22Rv1 (cell line): Measurements from ENCODE around the gene SUGCT.

Experiments
- ZFX ChIP-seq: fragments of 450-650 bp; IDR thresholded peaks from 2 replicates; pipeline ENCODE4 v1.6.1; 2017; ENCODE audit warnings: antibody characterized with exemption, borderline replicate concordance
- TF ChIP-seq, protein P1 (sequence below): fragments of 450-650 bp; IDR thresholded peaks from 2 replicates; pipeline ENCODE4 v1.5.1; 2017; ENCODE audit warnings: mild to moderate bottlenecking

- TF ChIP-seq, protein P1, sequence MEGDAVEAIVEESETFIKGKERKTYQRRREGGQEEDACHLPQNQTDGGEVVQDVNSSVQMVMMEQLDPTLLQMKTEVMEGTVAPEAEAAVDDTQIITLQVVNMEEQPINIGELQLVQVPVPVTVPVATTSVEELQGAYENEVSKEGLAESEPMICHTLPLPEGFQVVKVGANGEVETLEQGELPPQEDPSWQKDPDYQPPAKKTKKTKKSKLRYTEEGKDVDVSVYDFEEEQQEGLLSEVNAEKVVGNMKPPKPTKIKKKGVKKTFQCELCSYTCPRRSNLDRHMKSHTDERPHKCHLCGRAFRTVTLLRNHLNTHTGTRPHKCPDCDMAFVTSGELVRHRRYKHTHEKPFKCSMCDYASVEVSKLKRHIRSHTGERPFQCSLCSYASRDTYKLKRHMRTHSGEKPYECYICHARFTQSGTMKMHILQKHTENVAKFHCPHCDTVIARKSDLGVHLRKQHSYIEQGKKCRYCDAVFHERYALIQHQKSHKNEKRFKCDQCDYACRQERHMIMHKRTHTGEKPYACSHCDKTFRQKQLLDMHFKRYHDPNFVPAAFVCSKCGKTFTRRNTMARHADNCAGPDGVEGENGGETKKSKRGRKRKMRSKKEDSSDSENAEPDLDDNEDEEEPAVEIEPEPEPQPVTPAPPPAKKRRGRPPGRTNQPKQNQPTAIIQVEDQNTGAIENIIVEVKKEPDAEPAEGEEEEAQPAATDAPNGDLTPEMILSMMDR, result no peak
- no peak for TF ChIP-seq ZFX
These were observed 180.5 kb downstream of the SUGCT start for GRCh38 chr7:40315277-40315676.
